PC-9 (cell line): Measurements from ENCODE around the gene PSMA6. TPM values are rescaled to one million over a fixed set of nuclear protein-coding genes. Genes with fewer than 3 reads are reported as not detected.

ENCODE experiments used
- BruUV-seq: library from RNA; stranded (reverse); fragments of 400-500 nt; replicated peaks from 2 replicates; lab custom pipeline; 2021; lab: Mats Ljungman, UMichigan
- CTCF ChIA-PET: fragments of 300-600 bp; sonication (Branson Sonifier 250); formaldehyde crosslinking; loops from one replicate; lab custom pipeline; 2022; ENCODE audit warnings: antibody characterized with exemption; lab: Charles Lee
- POLR2A ChIA-PET: fragments of 300-600 bp; sonication (Branson Sonifier 250); formaldehyde crosslinking; loops from one replicate; lab custom pipeline; 2022; ENCODE audit warnings: antibody characterized with exemption; ENCODE audit not compliant: unreplicated experiment; lab: Charles Lee
- DNase-seq, 2 experiments: peaks; one replicate each; pipeline versions ENCODE4 v3.0.0 to v3.0.0-alpha.2; 2015 to 2022; ENCODE audit warnings: mixed read lengths in 1 of 2
- H2AFZ ChIP-seq: fragments of 200-600 bp; sonication (generic); 2 replicates; pipeline ENCODE4 v1.8.1; 2017; ENCODE audit warnings: antibody characterized with exemption
- H3F3A ChIP-seq: fragments of 200-600 bp; sonication (generic); 2 replicates; pipeline ENCODE4 v1.8.1; 2017; ENCODE audit warnings: antibody characterized with exemption, mild to moderate bottlenecking, low read depth; ENCODE audit not compliant: insufficient read depth
- H3K27ac ChIP-seq: fragments of 200-600 bp; sonication (generic); 2 replicates; pipeline ENCODE4 v1.6.1; 2016; ENCODE audit warnings: mixed run types
- H3K27me3 ChIP-seq: fragments of 200-600 bp; sonication (generic); 2 replicates; pipeline ENCODE4 v1.6.1; 2016; ENCODE audit warnings: low read depth, mixed run types; ENCODE audit not compliant: insufficient read depth
- H3K36me3 ChIP-seq: fragments of 200-600 bp; sonication (generic); 2 replicates; pipeline ENCODE4 v1.6.1; 2016; ENCODE audit warnings: low read depth, mixed run types
- H3K4me1 ChIP-seq: fragments of 200-600 bp; sonication (generic); replicated peaks from 2 replicates; pipeline ENCODE4 v1.6.1; 2016; ENCODE audit warnings: mixed run types; ENCODE audit not compliant: insufficient read depth
- H3K4me2 ChIP-seq: fragments of 200-600 bp; sonication (generic); 2 replicates; pipeline ENCODE4 v1.6.1; 2017; ENCODE audit warnings: mixed run types
- H3K4me3 ChIP-seq: fragments of 200-600 bp; sonication (generic); 2 replicates; pipeline ENCODE4 v1.6.1; 2016; ENCODE audit warnings: mixed run types
- H3K79me2 ChIP-seq: fragments of 200-600 bp; sonication (generic); 2 replicates; pipeline ENCODE4 v1.6.1; 2017; ENCODE audit warnings: low read depth, mixed run types
- H3K9me2 ChIP-seq: fragments of 200-600 bp; sonication (generic); 2 replicates; pipeline ENCODE4 v1.8.1; 2017; ENCODE audit warnings: mild to moderate bottlenecking; ENCODE audit not compliant: insufficient read depth
- H3K9me3 ChIP-seq: fragments of 200-600 bp; sonication (generic); 2 replicates; pipeline ENCODE4 v1.8.1; 2016; ENCODE audit warnings: low read depth; ENCODE audit not compliant: insufficient read depth
- H4K20me1 ChIP-seq: fragments of 200-600 bp; sonication (generic); 2 replicates; pipeline ENCODE4 v1.8.1; 2017; ENCODE audit not compliant: insufficient read depth
- CTCF ChIP-seq: fragments of 200-600 bp; sonication (generic); conservative IDR thresholded peaks from 2 replicates; pipeline ENCODE4 v1.6.1; 2017; ENCODE audit warnings: mixed run types, antibody characterized with exemption, mild to moderate bottlenecking, moderate library complexity
- EZH2 ChIP-seq: fragments of 200-600 bp; sonication (generic); IDR thresholded peaks from 2 replicates; pipeline ENCODE4 v1.8.0; 2017; ENCODE audit warnings: antibody characterized with exemption, low read depth
- intact Hi-C: fragments of 100-400 bp; cut with micrococcal nuclease; formaldehyde crosslinking; loops from one replicate; pipeline ENCODE4 v1.10.0; 2022; ENCODE audit not compliant: unreplicated experiment
- total RNA-seq: library from RNA; stranded (reverse); gene quantifications from 2 replicates; pipeline ENCODE4 v1.2.3, GENCODE V29; 2021

PSMA6 gene
- total RNA-seq, 1 experiment from 2014 or later = 188 TPM

DNA sequence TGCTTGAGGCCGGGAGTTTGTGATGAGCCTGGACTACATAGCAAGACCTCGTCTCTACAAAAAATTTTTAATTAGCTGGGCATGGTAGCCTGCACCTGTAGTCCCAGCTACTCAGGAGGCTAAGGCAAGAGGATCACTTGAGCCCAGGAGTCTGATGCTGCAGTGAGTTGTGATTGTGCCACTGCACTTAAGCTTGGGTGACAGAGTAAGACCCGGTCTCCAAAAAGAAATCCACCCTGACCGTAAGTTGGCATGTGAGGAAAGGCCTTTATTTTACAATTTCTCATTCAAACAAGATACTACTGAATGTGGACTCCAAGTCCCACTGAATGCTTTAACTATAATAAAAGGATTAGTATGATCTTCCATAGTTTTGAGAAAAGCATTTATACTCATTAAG lies 27.3 kb downstream of the PSMA6 start:
- Histone ChIP-seq H3K4me3 (no peak overlapping the region), H3K27ac (no peak overlapping the region), H3F3A (peaks cover 18% of the 10 kb centered on the region; the same call in 1 of the 2 replicates), H3K27me3 (no peaks in the 10 kb centered on the region), H4K20me1 (no peaks in the 10 kb centered on the region), H3K4me1 (no peaks in the 10 kb centered on the region), H2AFZ (no peak overlapping the region), H3K36me3 (peaks cover 4% of the 10 kb centered on the region; the same call in 1 of the 2 replicates), H3K9me3 (no peaks in the 10 kb centered on the region), H3K9me2 (no peaks in the 10 kb centered on the region), H3K4me2 (no peak overlapping the region), H3K79me2 (no peaks in the 10 kb centered on the region)
- intact Hi-C loops = no loop called here
- TF ChIP-seq CTCF (no peak), EZH2 (no peak)
- CTCF ChIA-PET = no interaction called here
- POLR2A ChIA-PET = interaction anchor here (0.6 kb wide), 1 partner anchor 81 kb away, joined by 5 read pairs; no protein-coding TSS in a partner anchor
- BruUV-seq = no TSS peak
- DNase-seq = no peak

GRCh38 chr14:35320472-35320871 lies 28.3 kb downstream of the PSMA6 start:
- Histone ChIP-seq H3K27me3 (no peaks in the 10 kb centered on the region), H3K4me3 (no peak overlapping the region), H3K79me2 (no peaks in the 10 kb centered on the region), H3F3A (0 out of 2 replicates have a peak, but pooled peaks cover 18% of the 10 kb centered on the region), H3K27ac (no peak overlapping the region), H3K9me2 (no peaks in the 10 kb centered on the region), H3K4me2 (no peak overlapping the region), H3K4me1 (no peaks in the 10 kb centered on the region), H2AFZ (no peak overlapping the region), H3K9me3 (no peaks in the 10 kb centered on the region), H3K36me3 (peaks cover 4% of the 10 kb centered on the region; the same call in 1 of the 2 replicates), H4K20me1 (no peaks in the 10 kb centered on the region)
- TF ChIP-seq EZH2 (no peak), CTCF (no peak)
- intact Hi-C loops = no loop called here
- ChIA-PET POLR2A (no interaction called here), CTCF (no interaction called here)
- DNase-seq = no peak
- BruUV-seq = no TSS peak

DNA sequence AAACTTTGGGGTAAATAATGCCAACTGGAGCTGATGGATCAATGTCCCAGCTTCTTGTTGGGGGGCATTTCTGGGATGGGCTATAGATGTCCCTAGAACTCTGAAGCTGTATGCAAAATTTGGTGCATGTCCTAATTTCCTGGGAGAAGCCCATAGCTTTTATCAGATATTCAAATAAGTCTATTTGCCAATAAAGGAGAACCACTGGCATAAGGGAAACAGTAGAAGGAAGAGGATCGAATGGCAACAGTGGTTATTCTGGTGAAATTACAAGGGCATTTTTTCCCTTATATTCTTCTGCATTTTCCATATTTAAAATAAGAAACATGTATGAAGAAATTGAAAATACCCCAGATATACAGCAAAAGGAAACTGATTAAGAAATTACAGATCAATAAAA lies 34.2 kb downstream of the PSMA6 start:
- Histone ChIP-seq H3F3A (peaks cover 23% of the 10 kb centered on the region), H3K36me3 (no peaks in the 10 kb centered on the region), H3K27ac (no peak overlapping the region), H2AFZ (no peak overlapping the region), H3K9me2 (no peaks in the 10 kb centered on the region), H4K20me1 (no peaks in the 10 kb centered on the region), H3K4me2 (no peak overlapping the region), H3K9me3 (no peaks in the 10 kb centered on the region), H3K27me3 (no peaks in the 10 kb centered on the region), H3K4me3 (no peak overlapping the region), H3K4me1 (peaks cover 11% of the 10 kb centered on the region), H3K79me2 (no peaks in the 10 kb centered on the region)
- intact Hi-C loops = no loop called here
- TF ChIP-seq CTCF (no peak), EZH2 (no peak)
- CTCF ChIA-PET = no interaction called here
- DNase-seq = no peak
- POLR2A ChIA-PET = no interaction called here
- no TSS peak for BruUV-seq
